GM18505 (cell line): Measurements from ENCODE around the gene C19orf25.
A peak's percentile ranks its signal among the peaks of the same experiment; 100 is the strongest.

Experiments
- ATAC-seq: cut with Tn5 transposase; IDR thresholded peaks from one replicate; pipeline ENCODE4 v1.9.1; 2021; ENCODE audit not compliant: unreplicated experiment
- POLR2A ChIP-seq: IDR thresholded peaks from 4 replicates; pipeline ENCODE4 v1.6.1; 2011; ENCODE audit warnings: borderline replicate concordance; ENCODE audit not compliant: insufficient read depth, insufficient read length; ENCODE audit errors: extremely low read depth

Gene C19orf25

DNA sequence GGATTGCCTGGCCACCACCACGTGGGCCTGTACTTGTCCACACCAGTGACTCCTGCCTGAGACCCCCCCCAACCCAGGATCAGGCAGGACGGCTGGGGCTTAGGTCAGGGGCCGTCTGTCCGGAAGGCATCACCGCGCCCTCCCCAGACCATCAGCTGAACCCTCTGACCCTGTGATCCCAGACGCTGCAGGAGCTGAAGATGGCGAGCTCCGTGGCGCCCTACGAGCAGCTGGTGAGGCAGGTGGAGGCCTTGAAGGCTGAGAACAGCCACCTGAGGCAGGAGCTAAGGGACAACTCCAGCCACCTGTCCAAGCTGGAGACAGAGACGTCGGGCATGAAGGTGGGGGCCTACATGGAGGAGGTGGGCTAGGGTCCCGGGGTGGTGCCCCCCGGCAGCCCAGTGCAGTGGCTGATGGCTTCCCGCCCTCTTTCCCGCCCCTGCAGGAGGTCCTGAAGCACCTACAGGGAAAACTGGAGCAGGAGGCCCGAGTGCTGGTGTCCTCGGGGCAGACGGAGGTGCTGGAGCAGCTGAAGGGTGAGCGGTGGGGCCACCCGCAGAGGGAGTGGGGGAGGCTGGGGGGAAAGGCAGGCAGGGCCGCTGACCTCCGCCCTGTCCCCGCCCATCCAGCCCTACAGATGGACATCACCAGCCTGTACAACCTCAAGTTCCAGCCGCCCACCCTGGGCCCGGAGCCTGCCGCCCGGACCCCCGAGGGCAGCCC lies 26.1 kb downstream of the C19orf25 start:
- no peak for ATAC-seq
- no peak for TF ChIP-seq POLR2A

DNA sequence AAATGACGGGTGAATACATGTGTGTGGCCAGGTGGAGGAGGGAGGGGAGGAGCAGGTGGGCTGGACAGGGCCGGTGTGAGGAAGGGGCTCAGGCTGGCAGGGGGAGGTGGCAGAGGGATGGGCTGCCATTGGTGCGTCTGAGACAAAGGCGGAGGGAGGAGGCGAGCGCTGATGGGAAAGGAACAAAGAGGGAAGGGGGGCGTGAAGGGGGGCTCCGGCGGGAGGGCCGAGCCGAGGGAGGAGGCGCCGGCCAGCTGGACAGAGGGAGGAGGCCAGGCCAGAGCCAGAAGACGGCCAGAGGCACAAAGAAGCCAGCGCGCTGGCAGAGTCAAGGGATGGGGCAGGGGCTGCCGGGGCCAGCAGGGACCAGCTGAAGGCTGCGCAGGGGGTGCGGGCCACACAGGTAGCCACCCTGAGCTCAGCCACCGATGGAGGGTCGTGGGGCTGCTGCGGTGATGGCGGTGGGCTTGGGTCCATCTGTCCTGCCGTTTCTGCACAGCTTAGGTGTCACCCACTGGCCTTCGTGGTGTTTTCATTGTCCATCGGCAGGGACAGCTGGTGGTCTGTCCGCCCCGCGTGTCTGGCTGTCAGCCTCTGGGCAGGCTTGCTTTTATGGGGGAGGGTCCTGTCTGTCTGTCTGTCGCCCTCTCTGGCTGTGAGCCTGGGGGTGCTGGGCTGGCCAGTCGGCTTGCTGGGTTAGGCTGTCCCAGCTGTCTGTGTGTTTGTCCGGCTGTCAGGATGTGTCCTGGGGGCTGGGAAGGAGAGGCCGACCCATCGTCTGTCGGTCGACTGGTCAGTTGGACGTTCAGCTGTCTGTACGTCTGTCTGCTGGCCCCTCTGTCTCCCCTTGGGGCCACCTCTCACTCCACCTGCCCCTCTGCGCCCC lies 26.9 kb downstream of the C19orf25 start:
- no peak for ATAC-seq
- TF ChIP-seq POLR2A: no peak

DNA sequence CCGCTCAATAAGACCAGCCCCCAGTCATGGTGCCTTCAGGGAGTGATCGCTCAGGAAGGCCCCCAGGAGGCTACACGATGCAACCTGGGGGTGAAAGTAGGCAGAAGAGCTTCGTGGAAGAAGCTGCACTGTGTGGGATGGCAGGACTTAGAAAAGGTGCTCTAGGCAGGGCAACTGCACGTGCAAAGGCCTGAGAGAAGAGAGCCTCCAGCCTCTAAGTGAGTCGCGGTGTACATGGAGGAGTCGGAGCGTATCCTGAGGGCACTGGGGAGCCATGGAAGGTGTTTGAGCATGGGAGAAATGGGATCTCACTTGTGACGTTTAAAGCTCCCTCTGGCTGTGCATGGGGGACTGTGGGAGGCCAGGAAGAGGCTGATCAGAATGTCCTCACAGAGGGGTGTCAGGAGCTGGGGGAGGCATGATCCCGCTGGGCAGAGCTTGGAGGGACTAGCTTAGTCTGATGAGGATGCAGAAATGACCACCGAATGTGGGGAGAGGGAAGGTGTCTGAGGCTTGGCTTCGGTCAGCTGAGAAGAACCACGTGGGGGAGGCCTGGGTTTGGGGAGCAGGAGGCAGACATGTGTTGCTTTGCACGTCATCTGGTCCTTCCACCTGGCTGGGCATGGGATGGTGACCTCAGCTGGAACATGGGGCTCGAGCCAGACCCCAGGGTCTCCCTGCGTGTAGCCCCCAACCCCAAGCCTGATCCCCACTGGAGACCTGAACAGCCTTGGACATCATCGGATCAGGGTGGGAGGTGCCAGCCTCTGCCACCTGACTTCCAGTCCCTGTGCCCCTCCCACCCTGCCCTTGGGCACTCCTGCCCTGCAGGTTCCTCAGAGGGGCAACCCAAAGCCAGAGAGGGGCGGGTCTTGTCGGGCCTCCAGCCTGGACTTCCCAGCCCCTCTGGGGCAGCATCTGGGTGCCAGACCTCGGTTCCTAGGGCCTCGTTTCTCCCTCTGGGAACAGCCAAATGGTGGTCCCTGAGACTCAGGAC lies 28.0 kb downstream of the C19orf25 start:
- TF ChIP-seq POLR2A: no peak
- no peak for ATAC-seq

DNA sequence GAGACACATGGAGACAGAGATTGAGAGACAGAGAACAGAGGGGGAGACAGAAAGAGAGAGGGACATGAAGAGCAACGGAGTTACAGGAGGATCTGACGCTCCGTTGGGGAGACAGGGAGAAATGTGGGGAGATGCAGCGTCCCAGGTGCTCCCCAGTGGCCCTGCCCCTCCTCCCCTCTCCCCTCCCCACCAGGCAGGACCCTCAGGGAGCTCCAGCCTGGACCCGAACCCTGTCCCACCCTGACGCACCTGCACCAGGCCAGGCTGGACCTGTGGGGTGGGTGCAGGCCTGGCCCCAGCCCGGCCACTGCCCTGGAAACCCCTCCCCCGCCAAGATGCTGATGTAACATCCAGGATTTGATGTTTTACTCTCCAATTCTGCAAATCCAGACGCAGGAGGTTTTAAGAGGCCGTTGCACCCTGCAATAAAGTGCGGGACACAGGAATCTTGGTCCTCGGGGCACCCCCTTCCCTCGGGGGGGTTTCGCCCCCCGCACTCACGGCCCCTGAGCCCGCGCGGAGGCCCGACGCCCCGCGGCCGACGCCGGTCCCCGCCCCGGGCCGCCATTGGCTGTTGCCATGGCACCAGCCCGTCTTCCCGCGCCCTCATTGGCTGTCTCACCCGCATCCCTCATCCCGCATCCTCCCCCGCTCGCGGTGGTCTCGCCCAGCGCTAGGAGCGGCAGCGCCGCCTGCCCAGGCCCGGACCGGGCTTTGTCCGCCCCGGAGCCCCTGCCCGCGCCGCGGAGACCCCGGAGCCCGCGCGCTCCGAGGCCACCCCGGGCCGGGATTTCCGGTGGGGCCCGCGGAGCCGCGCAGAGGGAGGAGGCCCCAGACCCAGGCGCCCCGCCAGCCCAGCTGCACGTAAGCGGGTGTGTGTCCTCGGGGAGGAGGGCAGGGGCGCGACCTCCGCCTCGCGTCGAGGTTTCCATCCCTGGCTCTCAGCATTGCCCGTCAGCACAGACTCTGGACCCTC lies 29.3 kb downstream of the C19orf25 start, which contains the start of gene APC2:
APC2 (plus strand) TSS at position 655 of the 976 bp plus-strand sequence. CDS start 2,881 bp downstream, outside the sequence.
- no peak for ATAC-seq
- TF ChIP-seq POLR2A: no peak

DNA sequence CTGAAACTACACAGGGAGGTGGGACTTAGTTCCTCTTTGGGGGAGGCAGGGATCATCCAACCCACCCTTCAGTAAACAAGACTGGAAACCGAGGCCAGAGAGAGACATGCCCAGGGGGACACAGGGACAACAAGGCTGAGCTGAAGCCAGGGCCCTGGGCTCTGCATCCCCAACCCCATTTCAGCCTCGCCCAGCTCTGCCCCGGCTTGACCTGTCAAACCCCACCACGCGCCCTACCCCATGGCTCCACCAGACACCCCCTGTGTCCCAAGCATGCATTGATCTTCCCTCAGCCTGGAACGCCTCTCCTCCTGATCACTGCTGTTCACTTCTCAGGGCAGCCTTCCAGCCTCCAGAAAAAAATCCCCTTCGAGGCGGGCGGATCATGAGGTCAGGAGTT lies 31.1 kb downstream of the C19orf25 start:
- ATAC-seq: no peak
- TF ChIP-seq POLR2A: no peak

DNA sequence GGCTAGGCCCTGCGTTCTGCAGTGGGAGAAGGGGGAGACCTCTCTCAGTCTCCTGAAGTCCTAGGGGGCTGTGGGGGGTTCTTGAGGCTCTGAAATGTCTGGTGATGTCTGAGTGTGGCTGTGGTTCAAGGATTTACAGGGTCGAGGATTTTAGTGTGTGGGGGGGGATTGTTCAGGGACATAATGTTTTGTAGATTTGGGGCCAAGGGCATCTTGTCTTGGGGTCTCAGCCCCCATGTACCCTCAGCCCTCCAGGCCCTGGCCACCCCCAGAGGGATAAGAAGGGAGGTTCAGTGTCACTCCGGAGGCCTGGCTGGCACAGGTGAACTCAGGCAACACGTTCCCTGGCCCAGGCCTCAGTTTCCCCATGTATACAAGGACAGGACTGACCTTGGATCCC lies 31.5 kb downstream of the C19orf25 start:
- no peak for TF ChIP-seq POLR2A

DNA sequence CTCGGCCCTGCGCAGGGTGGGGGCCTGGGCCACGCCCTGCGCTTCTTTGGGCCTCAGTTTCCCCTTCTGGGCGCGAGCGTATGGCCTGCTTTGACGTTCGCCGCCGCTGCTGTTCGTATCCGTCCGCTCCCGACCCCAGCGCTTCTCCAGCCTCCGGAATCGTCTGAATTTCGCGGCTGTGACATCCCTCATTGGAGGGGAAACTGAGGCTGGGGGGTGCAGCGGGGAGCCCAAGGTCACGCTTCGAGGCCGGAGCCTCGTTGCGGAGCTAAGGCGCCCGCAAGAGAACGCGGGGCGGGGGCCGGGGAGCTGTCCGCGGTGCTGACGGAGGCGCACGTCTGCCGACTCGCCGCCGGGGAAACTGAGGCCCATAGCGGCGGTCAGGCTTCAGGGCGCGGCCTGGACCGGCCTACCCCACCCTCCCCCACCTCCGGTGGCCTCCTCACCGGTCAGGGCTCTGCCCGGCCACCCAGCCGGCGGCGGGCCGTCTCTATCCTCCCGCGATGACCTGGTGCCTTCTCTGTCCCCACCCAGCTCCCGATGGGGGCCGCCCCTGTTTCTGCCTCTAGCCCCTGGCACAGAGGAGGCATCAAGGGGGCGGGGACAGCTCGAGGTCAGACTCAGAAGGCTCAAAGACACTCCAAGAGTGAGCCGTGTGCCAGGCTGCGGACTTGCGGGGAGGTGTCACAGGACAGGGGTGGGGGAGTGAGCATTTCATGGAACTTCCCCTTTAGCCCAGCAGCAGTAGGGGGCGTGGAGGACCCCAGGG lies 32.1 kb downstream of the C19orf25 start:
- no peak for TF ChIP-seq POLR2A

More for the DNA sequence above, 31.5 kb downstream of the C19orf25 start:
- no peak for ATAC-seq

DNA sequence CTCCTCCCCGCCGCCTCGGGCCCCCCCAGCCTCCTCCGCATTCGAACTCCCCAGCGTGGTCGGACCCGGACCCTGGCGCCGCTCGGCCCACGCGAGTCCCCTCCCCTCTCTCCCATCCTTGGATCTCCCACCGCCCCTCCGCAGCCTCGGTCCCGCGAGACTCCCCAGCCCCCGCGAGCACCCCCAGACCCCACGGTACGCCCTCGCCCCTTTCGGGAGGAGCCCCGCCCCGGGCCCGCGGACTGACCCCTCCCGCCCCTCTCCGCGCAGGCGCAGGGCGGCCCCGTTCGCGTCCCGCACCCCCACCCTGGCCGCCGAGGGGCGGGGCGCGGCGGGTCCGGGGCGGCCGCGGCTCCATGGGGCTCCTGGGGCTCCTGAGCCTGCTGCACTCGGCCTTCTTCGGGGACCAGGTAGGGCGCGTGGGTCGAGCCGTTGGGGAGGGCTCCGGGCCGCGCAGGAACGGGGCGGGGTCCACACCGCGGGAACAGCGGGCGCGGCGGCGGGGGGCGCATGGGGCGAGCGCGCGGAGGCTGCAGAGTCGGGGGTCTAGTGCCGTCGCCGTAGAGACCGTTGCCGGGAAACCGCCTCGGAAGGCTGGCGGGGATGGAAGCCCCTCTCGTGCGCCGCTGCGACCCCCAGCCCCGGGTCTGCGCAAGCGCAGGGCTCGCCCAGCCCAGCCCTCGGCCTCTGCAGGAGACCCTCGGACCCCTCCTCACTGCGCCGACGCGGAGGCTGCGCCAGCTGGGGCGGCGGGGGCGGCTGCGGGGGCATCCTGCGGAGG lies 32.9 kb downstream of the C19orf25 start:
- no peak for TF ChIP-seq POLR2A
- no peak for ATAC-seq

More for the DNA sequence above, 32.1 kb downstream of the C19orf25 start:
- ATAC-seq: no peak

DNA sequence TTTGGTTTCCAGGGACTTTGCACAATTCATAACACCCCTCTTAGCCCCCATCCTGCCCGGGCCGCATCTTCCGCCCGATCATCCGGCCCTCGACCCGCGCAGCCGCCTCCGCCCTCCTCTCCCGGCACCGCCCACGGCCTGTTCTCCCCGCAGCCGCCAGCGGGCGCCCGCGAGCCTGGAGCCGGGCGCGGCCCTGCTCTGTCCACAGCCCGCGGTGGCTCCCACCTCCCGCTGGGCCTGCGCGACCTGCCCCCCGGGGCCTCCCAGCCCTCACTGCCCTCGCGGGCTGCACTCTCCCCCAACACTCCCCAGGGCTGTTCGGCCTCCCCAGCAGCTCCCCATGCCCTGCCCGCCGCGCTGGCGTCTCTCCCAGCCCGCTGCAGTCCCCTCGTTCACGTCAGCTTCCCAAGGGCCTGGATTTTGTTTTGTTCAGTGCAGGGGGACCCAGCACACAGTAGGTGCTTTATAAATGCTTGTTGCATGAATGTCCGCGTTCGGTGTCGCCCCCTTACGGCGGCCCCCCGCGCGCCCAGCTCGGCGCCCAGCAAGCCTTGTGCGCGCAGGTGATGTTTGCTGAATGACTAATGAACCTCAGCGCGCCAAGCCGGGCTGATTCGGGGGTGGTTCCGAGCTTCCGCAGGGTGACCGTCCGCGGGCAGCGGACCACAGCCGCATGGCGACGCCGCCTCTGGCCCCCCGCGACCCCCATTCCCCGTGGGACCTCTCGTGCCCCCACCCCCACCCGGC lies 33.7 kb downstream of the C19orf25 start:
- peak; percentile 57 for ATAC-seq
- no peak for TF ChIP-seq POLR2A

DNA sequence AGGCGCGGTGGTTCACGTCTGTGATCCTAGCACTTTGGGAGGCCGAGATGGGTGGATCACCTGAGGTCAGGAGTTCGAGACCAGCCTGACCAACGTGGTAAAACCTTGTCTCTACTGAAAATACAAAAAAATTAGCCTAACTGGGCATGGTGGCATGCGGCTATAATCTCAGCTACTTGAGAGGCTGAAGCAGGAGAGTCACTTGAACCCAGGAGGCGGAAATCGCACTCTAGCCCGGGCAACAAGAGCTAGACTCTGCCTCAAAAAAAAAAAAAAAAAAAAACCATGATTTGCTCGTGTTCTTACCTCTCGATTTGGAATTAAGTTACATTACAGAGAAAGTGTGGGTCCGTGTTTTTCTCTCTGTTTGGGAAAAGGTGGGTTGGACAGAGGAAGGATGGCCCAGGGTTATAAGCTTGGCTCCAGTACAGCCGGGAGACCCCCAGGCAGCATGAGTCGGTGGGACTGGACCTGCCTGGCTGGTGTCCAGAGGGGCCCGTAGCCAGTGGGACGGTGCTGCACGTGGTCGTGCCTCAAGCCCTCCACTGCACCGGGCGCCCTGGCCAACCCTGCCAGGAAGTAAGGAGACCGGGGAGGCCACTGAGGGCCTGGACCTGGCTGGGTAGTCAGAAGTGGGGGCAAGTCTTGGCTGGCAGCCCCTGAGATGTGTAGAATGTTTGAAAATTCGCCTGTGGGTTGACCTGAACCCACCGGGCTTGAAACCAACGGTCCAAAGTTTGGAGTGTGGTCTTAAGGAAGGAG lies 37.2 kb downstream of the C19orf25 start:
- ATAC-seq: no peak
- TF ChIP-seq POLR2A: no peak

DNA sequence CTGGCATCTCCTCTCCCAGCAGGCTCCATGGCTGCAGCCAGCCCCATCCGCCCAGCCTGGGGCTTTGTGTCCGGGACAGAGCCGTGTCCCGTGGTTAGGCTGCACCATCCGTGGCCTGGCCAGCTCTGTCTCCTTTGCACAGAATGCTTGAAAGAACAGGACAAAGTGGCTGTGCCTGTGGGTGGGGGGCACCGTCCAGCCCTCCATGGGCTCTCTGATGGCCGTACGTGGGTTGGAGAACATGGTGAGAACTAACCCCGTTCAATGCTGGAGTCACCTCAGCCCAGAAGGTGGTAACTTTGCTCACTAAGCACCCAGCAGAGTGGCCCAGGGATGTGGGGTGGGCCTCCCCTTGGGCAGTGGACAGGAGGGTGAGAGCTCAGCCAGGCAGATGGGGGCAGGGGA lies 38.0 kb downstream of the C19orf25 start:
- no peak for ATAC-seq
- no peak for TF ChIP-seq POLR2A
